SK-N-SH (cell line): ENCODE results near the gene NIN. TPM values are rescaled to one million over a fixed set of nuclear protein-coding genes. Genes with fewer than 3 reads are reported as not detected.

Experiments
- CTCF ChIA-PET: fragments of 300-600, 350-600 bp; formaldehyde crosslinking; extraction: SDS; loops from one replicate; lab custom pipeline; 2021; lab: Yijun Ruan, JAX
- POLR2A ChIA-PET: fragments of 350-600 bp; sonication (Branson Sonifier 250); formaldehyde crosslinking; extraction: SDS; loops from one replicate; lab custom pipeline; 2020; ENCODE audit warnings: antibody characterized with exemption, inconsistent platforms; lab: Yijun Ruan, JAX
- DNase-seq: peaks from one replicate; pipeline ENCODE4 v3.0.0; 2012
- H2AFZ ChIP-seq: fragments of 200-600 bp; sonication (generic); 2 replicates; pipeline ENCODE4 v1.8.1; 2016; ENCODE audit warnings: antibody characterized with exemption, mild to moderate bottlenecking, low read depth
- H3F3A ChIP-seq: fragments of 200-600 bp; sonication (generic); replicated peaks from 2 replicates; pipeline ENCODE3; 2016; ENCODE audit warnings: antibody characterized with exemption, mild to moderate bottlenecking; ENCODE audit not compliant: insufficient read depth
- H3K27ac ChIP-seq, 2 experiments: fragments of 200-500 bp in 1 of 2; fragments of 200-600 bp in 1 of 2; sonication (Bioruptor generic) in 1 of 2; sonication (generic), shearing (Covaris generic) in 1 of 2; 2 replicates each; pipeline versions ENCODE4 v1.5.1 to v1.6.1; 2014 to 2016; ENCODE audit warnings: low read depth in 2 of 2, inconsistent platforms in 1 of 2, low read length in 1 of 2, mild to moderate bottlenecking in 1 of 2, mixed read lengths in 1 of 2
- H3K27me3 ChIP-seq: fragments of 200-600 bp; sonication (generic), shearing (Covaris generic); 2 replicates; pipeline ENCODE4 v1.6.1; 2016; ENCODE audit warnings: mixed run types; ENCODE audit not compliant: insufficient read depth
- H3K36me3 ChIP-seq, 2 experiments: fragments of 200-500 bp in 1 of 2; fragments of 200-600 bp in 1 of 2; sonication (Bioruptor generic) in 1 of 2; sonication (generic) in 1 of 2; replicated peaks in 1 of 2; 2 replicates each; pipeline versions ENCODE3 to v1.5.1; 2014 to 2016; ENCODE audit warnings: low read length in 1 of 2, mild to moderate bottlenecking in 1 of 2; ENCODE audit not compliant: insufficient read depth in 2 of 2, control insufficient read depth in 1 of 2
- H3K4me1 ChIP-seq, 2 experiments: fragments of 200-500 bp in 1 of 2; fragments of 200-600 bp in 1 of 2; sonication (Bioruptor generic) in 1 of 2; sonication (generic), shearing (Covaris generic) in 1 of 2; 2 replicates each; pipeline versions ENCODE4 v1.5.1 to v1.6.1; 2014 to 2016; ENCODE audit warnings: low read depth in 1 of 2, low read length in 1 of 2, mixed run types in 1 of 2; ENCODE audit not compliant: insufficient read depth in 2 of 2, control insufficient read depth in 1 of 2
- H3K4me2 ChIP-seq: fragments of 200-600 bp; sonication (generic), shearing (Covaris generic); 2 replicates; pipeline ENCODE4 v1.6.1; 2017; ENCODE audit warnings: mixed run types
- H3K4me3 ChIP-seq, 2 experiments: fragments of 200-500 bp in 1 of 2; fragments of 200-600 bp in 1 of 2; sonication (Bioruptor generic) in 1 of 2; sonication (generic), shearing (Covaris generic) in 1 of 2; 2 replicates each; pipeline versions ENCODE4 v1.5.1 to v1.8.1; 2014 to 2016; ENCODE audit warnings: low read depth in 2 of 2, inconsistent platforms in 1 of 2, low read length in 1 of 2, mild to moderate bottlenecking in 1 of 2, mixed read lengths in 1 of 2, moderate library complexity in 1 of 2
- H3K79me2 ChIP-seq: fragments of 200-600 bp; sonication (generic); 2 replicates; pipeline ENCODE4 v1.8.1; 2017; ENCODE audit warnings: mild to moderate bottlenecking; ENCODE audit not compliant: insufficient read depth
- H3K9ac ChIP-seq: fragments of 200-600 bp; sonication (generic); 2 replicates; pipeline ENCODE4 v1.6.1; 2017; ENCODE audit warnings: mixed run types
- H3K9me2 ChIP-seq: fragments of 200-600 bp; sonication (generic); 2 replicates; pipeline ENCODE4 v1.6.1; 2017; ENCODE audit warnings: mixed run types
- H3K9me3 ChIP-seq: fragments of 200-600 bp; sonication (generic); 2 replicates; pipeline ENCODE4 v1.6.1; 2017; ENCODE audit warnings: mixed run types, mild to moderate bottlenecking, moderate library complexity
- H4K20me1 ChIP-seq: fragments of 200-600 bp; sonication (generic); 2 replicates; pipeline ENCODE4 v1.6.1; 2017; ENCODE audit warnings: mild to moderate bottlenecking, mixed run types; ENCODE audit not compliant: insufficient read depth
- CHD2 ChIP-seq: fragments of 150-350 bp; IDR thresholded peaks from 2 replicates; pipeline ENCODE4 v1.6.1; 2018; ENCODE audit warnings: low read length; ENCODE audit not compliant: partially characterized antibody
- ELF1 ChIP-seq: IDR thresholded peaks from 2 replicates; pipeline ENCODE4 v1.4.0; 2012
- FOSL2 ChIP-seq: IDR thresholded peaks from 2 replicates; pipeline ENCODE4 v1.4.0; 2012; ENCODE audit warnings: low read depth, mild to moderate bottlenecking, moderate library complexity, borderline replicate concordance
- FOXM1 ChIP-seq: IDR thresholded peaks from 2 replicates; pipeline ENCODE4 v1.4.0; 2012; ENCODE audit warnings: low read depth, mild to moderate bottlenecking
- GABPA ChIP-seq: IDR thresholded peaks from 2 replicates; pipeline ENCODE4 v1.4.0; 2012; ENCODE audit warnings: low read depth, mild to moderate bottlenecking
- MEF2A ChIP-seq: IDR thresholded peaks from 2 replicates; pipeline ENCODE4 v1.4.0; 2012; ENCODE audit warnings: low read depth, borderline replicate concordance
- POLR2AphosphoS5 ChIP-seq: IDR thresholded peaks from 2 replicates; pipeline ENCODE4 v1.6.1; 2012; ENCODE audit warnings: low read depth, low read length
- RCOR1 ChIP-seq: fragments of 150-350 bp; IDR thresholded peaks from 2 replicates; pipeline ENCODE4 v1.6.1; 2017; ENCODE audit warnings: antibody characterized with exemption, low read length
- REST ChIP-seq: IDR thresholded peaks from 2 replicates; pipeline ENCODE4 v1.6.1; 2012; ENCODE audit warnings: mild to moderate bottlenecking, low read depth, low read length, moderate library complexity
- SIN3A ChIP-seq: IDR thresholded peaks from 2 replicates; pipeline ENCODE4 v1.6.1; 2012; ENCODE audit warnings: low read depth, mild to moderate bottlenecking, low read length, moderate library complexity, borderline replicate concordance
- TEAD4 ChIP-seq: IDR thresholded peaks from 2 replicates; pipeline ENCODE4 v1.4.0; 2012; ENCODE audit warnings: mild to moderate bottlenecking, borderline replicate concordance; ENCODE audit not compliant: insufficient read depth
- ZBTB33 ChIP-seq: IDR thresholded peaks from 2 replicates; pipeline ENCODE4 v1.4.0; 2012; ENCODE audit warnings: low read depth, borderline replicate concordance
- WGBS: methylation state at CpG from one replicate; pipeline ENCODE4 v1.1.6; 2017; ENCODE audit warnings: low lambda C conversion rate; 5-methylcytosine and 5-hydroxymethylcytosine counted together
- polyA plus RNA-seq, 3 experiments: library from polyadenylated mRNA; depleted of rRNA; stranded (reverse); fragments of >200 nt; gene quantifications; 2 replicates each; pipeline ENCODE4 v1.2.3, GENCODE V29; 2012
- TF ChIP-seq, protein P1 (sequence below): IDR thresholded peaks from 2 replicates; pipeline ENCODE4 v1.4.0; 2012; ENCODE audit warnings: low read depth
- TF ChIP-seq, protein P2 (sequence below): IDR thresholded peaks from 2 replicates; pipeline ENCODE4; 2012
- TF ChIP-seq, protein P3 (sequence below): fragments of 150-350 bp; IDR thresholded peaks from 2 replicates; pipeline ENCODE4 v1.6.1; 2017; ENCODE audit warnings: antibody characterized with exemption, low read length, low read depth, borderline replicate concordance
- TF ChIP-seq, protein P4 (sequence below): fragments of 150-350 bp; IDR thresholded peaks from 2 replicates; pipeline ENCODE4 v1.6.1; 2016; ENCODE audit warnings: mild to moderate bottlenecking, low read depth, low read length

The NIN gene
- polyA plus RNA-seq, 1 of the 3 experiments (the other 2 are of a cell fraction), result 10.0 TPM

GRCh38 chr14:50853891-50854290 lies 22.9 kb upstream of the NIN start:
- no peaks in the 10 kb centered on the region for H3K79me2 ChIP-seq
- no peaks in the 10 kb centered on the region for H3K4me1 ChIP-seq
- H3K36me3 ChIP-seq, result no peaks in the 10 kb centered on the region
- DNase-seq, result no peak
- H3K9me3 ChIP-seq, result no peaks in the 10 kb centered on the region
- no peaks in the 10 kb centered on the region for H3K9me2 ChIP-seq
- no peak overlapping the region for H2AFZ ChIP-seq
- no peak overlapping the region for H3K9ac ChIP-seq
- H3K27ac ChIP-seq, result no peak overlapping the region
- H3K27me3 ChIP-seq, result no peaks in the 10 kb centered on the region
- no peaks in the 10 kb centered on the region for H4K20me1 ChIP-seq
- H3K4me3 ChIP-seq, result no peak overlapping the region
- ChIA-PET POLR2A (no interaction called here), CTCF (interaction anchor here (0.6 to 1.3 kb wide), 2 partner anchors 18 to 431 kb away, joined by 3 to 4 read pairs; partner anchors contain the start of gene ABHD12B)
- H3F3A ChIP-seq, result no peaks in the 10 kb centered on the region
- H3K4me2 ChIP-seq, result no peak overlapping the region
- TF ChIP-seq RCOR1 (no peak), ELF1 (no peak), REST (no peak), FOXM1 (no peak), POLR2AphosphoS5 (no peak)
- TF ChIP-seq, protein P1, sequence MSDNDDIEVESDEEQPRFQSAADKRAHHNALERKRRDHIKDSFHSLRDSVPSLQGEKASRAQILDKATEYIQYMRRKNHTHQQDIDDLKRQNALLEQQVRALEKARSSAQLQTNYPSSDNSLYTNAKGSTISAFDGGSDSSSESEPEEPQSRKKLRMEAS, result no peak

GRCh38 chr14:50846226-50846880 lies 15.4 kb upstream of the NIN start:
- ChIA-PET CTCF (interaction anchor here (0.7 to 1.3 kb wide), 3 partner anchors 11 to 20 kb away, joined by 3 to 4 read pairs (median 3); no protein-coding TSS in a partner anchor), POLR2A (no interaction called here)
- H3K79me2 ChIP-seq, result no peaks in the 10 kb centered on the region
- peaks cover 22% of the 10 kb centered on the region for H3F3A ChIP-seq
- no peaks in the 10 kb centered on the region for H4K20me1 ChIP-seq
- peak overlapping the region; percentile 62; the same call in 1 of the 2 replicates for H3K4me2 ChIP-seq
- H3K27ac ChIP-seq, result peak overlapping the region in 1 of 2 experiments; percentile 84; a peak in 2 of 4 replicates
- no peaks in the 10 kb centered on the region for H3K27me3 ChIP-seq
- no peak overlapping the region for H3K4me3 ChIP-seq
- H3K9me3 ChIP-seq, result no peaks in the 10 kb centered on the region
- no peaks in the 10 kb centered on the region for H3K36me3 ChIP-seq
- peak overlapping the region; percentile 74; the same call in 1 of the 2 replicates for H2AFZ ChIP-seq
- 37% methylated on average over 7 of the region's 8 CpGs for WGBS
- H3K9me2 ChIP-seq, result no peaks in the 10 kb centered on the region
- H3K4me1 ChIP-seq, result peaks cover 0 to 24% of the 10 kb centered on the region in 2 experiments; a peak in 2 of 4 replicates
- H3K9ac ChIP-seq, result peak overlapping the region; percentile 54; the same call in 1 of the 2 replicates
- no peak for DNase-seq
- TF ChIP-seq FOSL2 (peak; percentile 90), RCOR1 (no peak), SIN3A (no peak), CHD2 (no peak), TEAD4 (peak; percentile 80; the same call in 1 of the 2 replicates), ZBTB33 (no peak), MEF2A (no peak), GABPA (no peak)
- TF ChIP-seq, protein P2, sequence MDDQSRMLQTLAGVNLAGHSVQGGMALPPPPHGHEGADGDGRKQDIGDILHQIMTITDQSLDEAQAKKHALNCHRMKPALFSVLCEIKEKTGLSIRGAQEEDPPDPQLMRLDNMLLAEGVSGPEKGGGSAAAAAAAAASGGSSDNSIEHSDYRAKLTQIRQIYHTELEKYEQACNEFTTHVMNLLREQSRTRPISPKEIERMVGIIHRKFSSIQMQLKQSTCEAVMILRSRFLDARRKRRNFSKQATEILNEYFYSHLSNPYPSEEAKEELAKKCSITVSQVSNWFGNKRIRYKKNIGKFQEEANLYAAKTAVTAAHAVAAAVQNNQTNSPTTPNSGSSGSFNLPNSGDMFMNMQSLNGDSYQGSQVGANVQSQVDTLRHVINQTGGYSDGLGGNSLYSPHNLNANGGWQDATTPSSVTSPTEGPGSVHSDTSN, result peak; percentile 49
- TF ChIP-seq, protein P3, sequence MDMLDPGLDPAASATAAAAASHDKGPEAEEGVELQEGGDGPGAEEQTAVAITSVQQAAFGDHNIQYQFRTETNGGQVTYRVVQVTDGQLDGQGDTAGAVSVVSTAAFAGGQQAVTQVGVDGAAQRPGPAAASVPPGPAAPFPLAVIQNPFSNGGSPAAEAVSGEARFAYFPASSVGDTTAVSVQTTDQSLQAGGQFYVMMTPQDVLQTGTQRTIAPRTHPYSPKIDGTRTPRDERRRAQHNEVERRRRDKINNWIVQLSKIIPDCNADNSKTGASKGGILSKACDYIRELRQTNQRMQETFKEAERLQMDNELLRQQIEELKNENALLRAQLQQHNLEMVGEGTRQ, result no peak
- TF ChIP-seq, protein P1, result no peak
- TF ChIP-seq, protein P4, sequence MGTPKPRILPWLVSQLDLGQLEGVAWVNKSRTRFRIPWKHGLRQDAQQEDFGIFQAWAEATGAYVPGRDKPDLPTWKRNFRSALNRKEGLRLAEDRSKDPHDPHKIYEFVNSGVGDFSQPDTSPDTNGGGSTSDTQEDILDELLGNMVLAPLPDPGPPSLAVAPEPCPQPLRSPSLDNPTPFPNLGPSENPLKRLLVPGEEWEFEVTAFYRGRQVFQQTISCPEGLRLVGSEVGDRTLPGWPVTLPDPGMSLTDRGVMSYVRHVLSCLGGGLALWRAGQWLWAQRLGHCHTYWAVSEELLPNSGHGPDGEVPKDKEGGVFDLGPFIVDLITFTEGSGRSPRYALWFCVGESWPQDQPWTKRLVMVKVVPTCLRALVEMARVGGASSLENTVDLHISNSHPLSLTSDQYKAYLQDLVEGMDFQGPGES, result no peak
